DMS 273 (cell line): ENCODE measurements around the gene CCDC47.

ENCODE experiments used
- DNase-seq: peaks from one replicate; lab custom pipeline; 2025; ENCODE audit not compliant: unreplicated experiment; lab: John Stamatoyannopoulos, UW

CCDC47 gene

GRCh38 chr17:63699638-63700527, 73.5 kb downstream of the CCDC47 start, which contains the start of gene LIMD2:
LIMD2 (minus strand) TSS chr17:63700125; CDS start chr17:63699298, 827 bp downstream.
- peak; percentile 75 for DNase-seq

- peak; percentile 54 for DNase-seq
Measured at GRCh38 chr17:63698886-63699637, 74.3 kb downstream of the CCDC47 start.

GRCh38 chr17:63698381-63698885, 75.0 kb downstream of the CCDC47 start:
- no peak for DNase-seq

- peak; percentile 75 for DNase-seq
Measured at GRCh38 chr17:63697341-63698286, 75.8 kb downstream of the CCDC47 start.

DNA sequence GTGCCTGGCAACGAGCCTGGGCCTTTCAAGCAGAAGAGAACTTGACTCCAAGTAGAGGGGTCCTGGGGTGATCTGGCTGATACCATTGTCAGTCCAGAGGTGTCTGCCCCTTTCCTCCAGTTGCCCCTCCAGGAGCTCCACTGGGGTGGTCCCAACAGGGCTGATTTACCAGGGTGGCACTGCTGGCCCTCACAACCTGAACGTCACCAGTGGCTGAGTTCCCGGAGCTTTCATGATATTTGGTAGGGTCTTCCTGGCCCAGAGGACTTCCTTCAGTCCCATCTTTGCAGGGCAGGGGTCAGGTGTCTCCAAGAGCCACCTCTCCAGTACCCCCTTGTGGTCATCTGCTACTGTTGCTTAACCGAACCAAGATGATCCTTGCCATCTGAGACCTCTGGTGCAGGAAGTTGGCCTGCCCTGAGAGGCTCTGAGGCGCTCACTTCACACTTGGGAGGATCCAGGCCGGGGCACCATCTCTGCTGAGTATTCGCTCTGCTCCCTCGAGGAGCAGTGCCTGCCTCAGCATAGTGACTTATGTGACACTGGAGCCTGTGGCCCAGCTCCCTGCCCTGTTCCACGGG, 76.9 kb downstream of the CCDC47 start:
- DNase-seq: peak; percentile 68

GRCh38 chr17:63695889-63696288, 77.5 kb downstream of the CCDC47 start:
- no peak for DNase-seq
